Measurements from ENCODE around the gene PHIP. TPM values are rescaled to one million over a fixed set of nuclear protein-coding genes. Genes with fewer than 3 reads are reported as not detected.

The PHIP gene
- total and polyA plus RNA-seq, 2 of the 8 experiments (the other 6 are each of a cell fraction or from before 2014, with no cell fraction given), result 7.3 to 56.2 TPM

GRCh38 chr6:79101164-79101563, 23.1 kb upstream of the PHIP start:
- Histone ChIP-seq H2BK5ac (ENCODE audit: low read depth, low read length) (no peak overlapping the region), H3K4ac (replicated peaks; ENCODE audit: insufficient read length, low read depth, low read length) (no peak overlapping the region), H3K23ac (ENCODE audit: insufficient read length) (no peak overlapping the region), H3K4me2 (ENCODE audit: insufficient read depth in 1 of 2, low read depth in 2 of 2, low read length in 2 of 2) (no peak overlapping the region), H3K9ac (replicated peaks in 1 of 4; ENCODE audit: extremely low read depth in 1 of 4, low read depth in 3 of 4, low read length in 3 of 4) (no peak overlapping the region), H3K36me3 (ENCODE audit: control insufficient read depth in 2 of 4, insufficient read depth in 4 of 4, low read length in 3 of 4) (no peaks in the 10 kb centered on the region), H2BK12ac (ENCODE audit: low read depth, low read length) (no peak overlapping the region), H2AK5ac (ENCODE audit: low read depth, low read length) (no peak overlapping the region), H3K4me3 (ENCODE audit: extremely low read depth in 1 of 4, insufficient read depth in 2 of 4, low read depth in 3 of 4, low read length in 4 of 4) (no peak overlapping the region), H3K27me3 (replicated peaks in 1 of 4; ENCODE audit: control insufficient read depth in 3 of 4, extremely low read depth in 1 of 4, insufficient read depth in 3 of 4, low read length in 3 of 4) (no peaks in the 10 kb centered on the region), H2BK15ac (ENCODE audit: low read length) (no peak overlapping the region), H3K79me2 (ENCODE audit: control insufficient read depth in 1 of 2, insufficient read depth in 2 of 2, low read length in 2 of 2) (no peaks in the 10 kb centered on the region), H4K20me1 (replicated peaks in 1 of 2; ENCODE audit: control insufficient read depth in 1 of 2, insufficient read depth in 2 of 2, low read length in 2 of 2) (no peaks in the 10 kb centered on the region), H3K23me2 (ENCODE audit: low read depth, low read length) (no peaks in the 10 kb centered on the region; the same call in 1 of the 2 replicates), H4K91ac (replicated peaks; ENCODE audit: insufficient read length, low read length) (no peak overlapping the region), H2BK120ac (replicated peaks; ENCODE audit: low read depth, low read length) (no peak overlapping the region), H3K4me1 (replicated peaks in 1 of 4; ENCODE audit: control insufficient read depth in 3 of 4, insufficient read depth in 4 of 4, low read length in 3 of 4) (no peaks in the 10 kb centered on the region), H3K14ac (ENCODE audit: insufficient read length) (no peak overlapping the region), H2BK20ac (ENCODE audit: low read length) (no peak overlapping the region), H3K18ac (ENCODE audit: extremely low read depth, low read length) (no peak overlapping the region), H4K8ac (ENCODE audit: extremely low read depth, insufficient read depth, low read length) (no peak overlapping the region), H3K79me1 (ENCODE audit: low read depth, low read length) (no peaks in the 10 kb centered on the region), H3K9me3 (ENCODE audit: insufficient read depth in 2 of 2, low read depth in 1 of 2, low read length in 1 of 2) (no peaks in the 10 kb centered on the region), H2AFZ (ENCODE audit: low read length) (no peak overlapping the region), H3K56ac (replicated peaks; ENCODE audit: insufficient read length, low read depth, low read length) (no peak overlapping the region), H3K27ac (ENCODE audit: low read depth, low read length) (no peak overlapping the region), H4K5ac (ENCODE audit: insufficient read length, low read depth, low read length) (no peak overlapping the region)
- POLR2A ChIA-PET (ENCODE audit: partially characterized antibody), result no interaction called here
- CTCF ChIA-PET (ENCODE audit: partially characterized antibody), result no interaction called here
- DNase-seq (ENCODE audit: low read depth in 1 of 2, low spot score in 2 of 2) (no peak), FAIRE-seq (no peak)
- 84% methylated on average over 2 of the region's 2 CpGs; no CpG with 5 or more reads in 1 of the 2 experiments for WGBS, 2 experiments (ENCODE audit: extremely low coverage in 1 of 2, insufficient coverage in 1 of 2, insufficient read length in 1 of 2, insufficient replicate concordance in 2 of 2, low coverage in 1 of 2, low lambda C conversion rate in 2 of 2, missing lambda C conversion rate in 1 of 2)
- TF ChIP-seq POLR2A (IDR thresholded peaks at IDR 0.05; ENCODE audit: control extremely low read depth in 1 of 2, low read depth in 2 of 2, low read length in 2 of 2), result no peak
- TF ChIP-seq CTCF (IDR thresholded peaks at IDR 0.05; ENCODE audit: control extremely low read depth in 1 of 3, insufficient read depth in 1 of 3, low read depth in 1 of 3, low read length in 3 of 3), result no peak
- TF ChIP-seq GABPA (IDR thresholded peaks at IDR 0.05; ENCODE audit: borderline replicate concordance, insufficient read depth, low read length), result no peak
- TF ChIP-seq JUND (IDR thresholded peaks at IDR 0.05; ENCODE audit: low read length), result no peak
- TF ChIP-seq CTBP2 (IDR thresholded peaks at IDR 0.05; ENCODE audit: borderline replicate concordance, insufficient read depth, insufficient read length, low read length), result no peak
- TF ChIP-seq RNF2 (IDR thresholded peaks at IDR 0.05; ENCODE audit: borderline replicate concordance, low read depth, low read length, missing control alignments, poor library complexity, severe bottlenecking), result no peak
- no peak for TF ChIP-seq MAFK (IDR thresholded peaks at IDR 0.05; ENCODE audit: low read depth, low read length)
- no peak for TF ChIP-seq BCL11A (IDR thresholded peaks at IDR 0.05; ENCODE audit: low read depth in 2 of 2, low read length in 2 of 2)
- no peak for TF ChIP-seq CEBPB (IDR thresholded peaks at IDR 0.05; ENCODE audit: low read depth, low read length)
- TF ChIP-seq TEAD4 (IDR thresholded peaks at IDR 0.05; ENCODE audit: low read depth, low read length), result no peak
- TF ChIP-seq KDM5A (IDR thresholded peaks at IDR 0.05; ENCODE audit: low read length), result no peak
- TF ChIP-seq SIN3A (conservative IDR thresholded peaks at IDR 0.05 in 1 of 2, IDR thresholded peaks at IDR 0.05 in 1 of 2; ENCODE audit: low read depth in 1 of 2, low read length in 2 of 2), result no peak

All from H1 (cell line).